Thyroid gland (tissue), 4 donors: ENCODE data around the gene FMN1.
A peak's percentile ranks its signal among the peaks of the same experiment; 100 is the strongest.

ENCODE experiments used
- CTCF ChIP-seq, 6 experiments: fragments of 200-600 bp in 3 of 6; fragments of 450-650 bp in 3 of 6; sonication (generic) in 3 of 6; IDR thresholded peaks; one replicate each; pipeline ENCODE4 v1.5.1; 2016 to 2019; ENCODE audit warnings: antibody characterized with exemption in 6 of 6, mild to moderate bottlenecking in 2 of 6, inconsistent platforms in 1 of 6, moderate library complexity in 1 of 6
- POLR2A ChIP-seq, 2 donors: fragments of 450-650 bp; IDR thresholded peaks; one replicate each; pipeline ENCODE4 v1.6.1; 2017; ENCODE audit warnings: antibody characterized with exemption in 2 of 2, mild to moderate bottlenecking in 2 of 2, moderate library complexity in 1 of 2

DNA sequence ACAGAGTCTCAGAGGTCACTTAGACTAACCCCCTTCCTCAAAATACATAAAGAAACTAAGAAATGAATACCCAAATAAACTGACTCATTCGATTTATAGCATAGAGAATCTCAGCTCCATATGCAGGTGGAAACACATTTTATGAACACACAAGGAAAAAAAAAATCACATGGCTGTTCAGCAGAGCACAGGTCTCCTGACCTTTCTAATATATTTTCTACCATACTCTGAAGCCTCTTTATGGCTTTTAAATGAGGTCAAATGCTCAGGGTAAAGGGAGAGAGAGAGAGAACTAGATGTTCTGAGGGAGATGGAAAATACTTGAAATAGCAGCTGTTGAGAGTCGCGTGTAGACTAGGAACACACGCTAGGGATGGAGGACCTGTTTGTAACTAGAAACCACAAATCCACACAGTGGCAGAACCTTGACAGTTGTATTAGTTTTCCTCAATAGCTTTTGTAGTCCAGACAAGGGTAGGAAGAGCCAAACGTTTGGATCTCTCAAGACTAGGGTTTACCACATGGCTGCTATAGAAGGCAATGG lies 165.3 kb downstream of the FMN1 start:
- TF ChIP-seq POLR2A (IDR thresholded peaks at IDR 0.05) = peak in 1 of 2 donors; percentile 46
- TF ChIP-seq CTCF (IDR thresholded peaks at IDR 0.05) = no peak
